NCI-H146 (cell line): ENCODE data around the gene LIMK1.
"Not testable (repeated sequence)": the region's sequence is repeated elsewhere in the genome, so short reads cannot be mapped to it uniquely, and the experiment has no call there.

Experiments used
- DNase-seq: peaks from one replicate; lab custom pipeline; 2025; lab: John Stamatoyannopoulos, UW

LIMK1 gene

DNA sequence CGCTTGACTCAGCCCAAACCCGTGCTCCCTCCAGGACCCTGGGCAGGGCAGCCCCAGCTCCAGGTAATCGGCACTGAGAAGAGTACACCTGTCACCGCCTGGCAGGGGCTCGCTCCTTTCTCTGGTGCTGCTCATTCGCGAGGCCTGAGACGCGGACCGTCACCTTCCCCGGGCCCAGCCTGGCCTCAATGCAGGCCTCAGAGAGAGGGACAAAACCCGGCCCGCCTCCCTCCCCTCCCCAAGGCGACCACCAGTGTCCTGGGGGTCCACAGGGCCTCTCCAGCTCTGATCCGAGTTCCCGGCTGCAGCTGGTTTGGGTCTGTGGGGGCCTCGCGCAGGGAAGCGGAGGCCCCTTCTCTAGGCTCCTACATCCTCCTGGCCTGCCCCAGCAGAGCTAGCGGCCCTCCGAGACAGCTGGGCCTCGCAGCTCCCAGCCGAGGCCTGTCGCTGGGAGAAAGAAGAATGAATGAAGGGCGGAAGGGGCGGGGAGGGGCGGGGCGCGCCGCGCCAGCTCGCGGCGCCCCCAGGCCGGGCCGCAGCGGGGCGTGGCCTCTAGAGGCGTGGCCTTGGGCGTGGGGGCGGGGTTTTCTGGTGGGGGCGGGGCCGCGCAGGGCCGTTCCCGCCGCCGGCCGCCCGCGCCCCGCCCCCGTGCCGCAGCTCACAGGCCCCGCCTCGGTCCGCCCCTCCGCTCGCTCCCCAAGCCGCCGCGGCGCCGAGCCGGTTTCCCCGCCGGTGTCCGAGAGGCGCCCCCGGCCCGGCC lies at the start of gene LIMK1:
Gene LIMK1, plus strand, starts transcription at position 688 of the 760 bp plus-strand sequence. CDS start 187 bp downstream, outside the sequence.
- peak; percentile 84 for DNase-seq

DNA sequence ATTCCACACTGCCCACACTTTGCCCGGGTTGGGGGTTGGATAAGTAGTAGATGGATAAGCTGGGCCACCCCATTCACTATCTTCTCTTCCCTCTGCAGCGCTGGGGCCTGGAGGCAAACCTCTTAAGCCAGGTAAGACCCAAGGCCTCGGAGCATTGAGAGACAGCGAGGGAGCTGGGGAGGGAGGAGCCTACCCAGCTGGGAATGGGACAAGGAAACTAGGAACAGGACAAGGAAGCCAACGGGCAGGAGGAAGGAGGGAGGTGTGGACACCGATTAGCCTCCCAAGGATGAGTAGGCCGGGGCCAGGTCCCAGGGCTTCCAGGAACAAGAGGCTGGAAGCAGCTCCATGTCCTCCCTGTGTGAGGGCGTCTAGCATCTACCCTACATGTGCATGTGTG lies 46.0 kb upstream of the LIMK1 start:
- DNase-seq: no peak

DNA sequence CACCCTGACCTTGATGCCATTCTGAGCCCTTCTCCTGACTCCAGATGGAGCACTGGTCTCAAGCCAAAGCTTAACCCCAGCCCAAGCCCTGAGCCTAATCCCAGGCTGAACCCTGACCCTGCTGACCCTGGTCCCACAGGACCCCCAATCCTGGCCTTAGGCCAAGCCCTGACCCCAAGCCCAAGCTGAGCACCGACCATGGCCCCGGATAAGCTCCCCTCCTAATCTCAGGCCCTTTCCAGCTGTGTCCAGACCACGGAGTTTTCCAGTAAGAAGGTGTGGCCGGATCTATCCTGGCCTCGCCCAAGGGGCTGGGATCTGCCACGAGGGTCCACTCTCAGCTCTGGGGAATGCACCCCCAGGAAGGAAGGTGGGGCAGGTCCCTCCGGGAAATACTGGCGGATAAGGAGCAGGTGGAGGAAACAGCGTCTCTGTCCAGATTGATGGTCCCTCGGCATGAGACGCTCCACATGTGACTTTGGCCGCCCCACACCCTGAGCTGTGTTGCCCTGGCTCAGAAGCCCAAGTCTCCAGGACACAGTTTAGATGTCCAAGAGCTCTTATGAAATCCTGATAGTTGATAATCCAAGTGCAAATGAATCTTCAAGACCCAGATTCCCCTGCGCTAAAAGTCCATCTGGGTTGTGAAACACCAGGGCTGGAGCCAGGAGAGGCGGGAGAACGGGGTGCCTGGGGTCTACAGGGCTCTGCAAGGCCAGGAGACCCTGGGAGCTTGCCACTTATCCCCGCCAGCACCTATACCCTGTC lies 45.2 kb upstream of the LIMK1 start:
- DNase-seq: no peak

DNA sequence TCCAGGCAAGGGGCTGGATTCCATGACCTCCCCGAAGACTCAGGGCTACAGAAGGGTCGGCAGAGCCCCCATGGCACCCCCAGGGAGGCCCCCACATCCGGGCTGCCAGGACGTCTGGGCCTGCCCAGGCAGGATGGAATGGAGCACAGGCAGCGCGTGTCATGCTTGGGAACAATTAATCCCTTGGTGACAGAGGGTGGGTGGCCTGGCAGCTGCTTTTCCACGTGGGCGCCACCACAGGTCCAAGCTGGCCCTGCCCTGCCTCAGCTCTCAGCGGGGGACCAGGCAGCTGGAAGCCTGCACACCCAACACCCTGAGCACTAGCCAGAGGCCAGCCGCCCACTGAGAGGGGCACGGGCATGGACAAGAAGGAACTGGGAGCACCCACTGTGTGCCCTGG lies 44.3 kb upstream of the LIMK1 start:
- peak; percentile 84 for DNase-seq

DNA sequence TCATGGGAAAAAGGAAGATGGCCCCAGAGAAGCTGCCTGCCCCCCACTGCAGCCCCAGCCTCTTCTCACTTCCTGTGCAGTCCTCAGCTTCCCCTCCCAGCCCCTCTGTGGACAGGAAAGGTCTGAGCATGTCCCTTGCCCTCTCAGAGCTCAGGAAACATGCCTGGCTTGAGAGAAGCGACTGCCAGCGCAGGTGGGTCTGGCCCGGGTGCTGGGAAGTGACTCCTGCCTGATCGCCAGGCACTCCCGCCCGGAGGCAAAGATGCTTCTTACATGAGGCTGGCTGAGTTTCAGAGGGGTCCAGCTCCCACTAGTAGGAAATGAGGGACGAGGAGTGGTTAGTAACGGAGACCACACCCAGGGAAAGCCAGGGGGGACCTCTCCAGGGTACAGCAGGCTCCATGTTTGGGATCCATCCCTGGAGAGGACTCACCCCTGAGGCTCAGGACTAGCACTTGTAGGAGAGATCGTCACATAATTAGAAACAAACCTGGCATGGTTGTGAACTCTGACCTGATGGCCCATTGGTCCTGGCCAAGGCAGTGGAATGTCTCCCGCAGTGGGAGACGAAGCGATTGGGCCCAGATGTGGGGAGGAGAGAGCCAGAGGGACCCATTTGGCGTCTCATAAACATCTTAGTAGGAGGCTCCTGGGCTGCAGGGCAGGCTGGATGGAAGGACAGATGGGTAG lies 43.4 kb upstream of the LIMK1 start:
- no peak for DNase-seq

DNA sequence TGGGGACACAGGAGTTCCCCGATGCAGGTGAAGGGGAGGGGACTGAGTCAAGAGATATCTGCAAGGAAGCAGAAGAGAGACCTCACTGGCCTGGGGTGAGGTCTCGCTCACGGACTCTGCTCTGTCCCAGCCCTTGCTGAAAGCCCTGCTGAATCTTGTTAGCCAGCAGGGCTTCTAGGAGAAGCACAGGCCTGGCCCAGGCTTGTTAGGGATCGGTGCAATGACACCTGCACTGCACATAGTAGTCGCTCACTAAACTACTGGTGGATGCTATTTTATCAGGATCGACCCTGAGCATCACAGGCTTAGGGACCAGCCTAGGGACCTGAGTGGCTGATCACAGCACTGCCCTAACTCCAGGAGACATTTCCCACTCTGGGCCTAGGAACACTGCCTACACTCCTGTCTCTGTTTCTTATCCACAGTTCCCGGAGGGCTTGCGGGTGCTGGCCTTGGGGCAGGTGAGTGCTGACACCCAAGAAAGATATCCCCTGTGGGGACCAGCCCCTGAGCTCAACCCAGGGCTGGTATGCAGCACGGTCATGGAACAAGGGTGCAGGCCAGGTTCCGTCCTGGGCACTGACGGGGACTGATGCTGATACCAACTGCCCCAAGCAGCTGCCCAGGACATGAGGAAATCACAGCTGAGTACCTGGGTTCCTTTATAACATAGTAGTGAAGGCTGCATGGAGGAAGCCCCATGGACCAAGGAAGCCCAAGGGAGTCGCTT lies 42.6 kb upstream of the LIMK1 start:
- DNase-seq: no peak

DNA sequence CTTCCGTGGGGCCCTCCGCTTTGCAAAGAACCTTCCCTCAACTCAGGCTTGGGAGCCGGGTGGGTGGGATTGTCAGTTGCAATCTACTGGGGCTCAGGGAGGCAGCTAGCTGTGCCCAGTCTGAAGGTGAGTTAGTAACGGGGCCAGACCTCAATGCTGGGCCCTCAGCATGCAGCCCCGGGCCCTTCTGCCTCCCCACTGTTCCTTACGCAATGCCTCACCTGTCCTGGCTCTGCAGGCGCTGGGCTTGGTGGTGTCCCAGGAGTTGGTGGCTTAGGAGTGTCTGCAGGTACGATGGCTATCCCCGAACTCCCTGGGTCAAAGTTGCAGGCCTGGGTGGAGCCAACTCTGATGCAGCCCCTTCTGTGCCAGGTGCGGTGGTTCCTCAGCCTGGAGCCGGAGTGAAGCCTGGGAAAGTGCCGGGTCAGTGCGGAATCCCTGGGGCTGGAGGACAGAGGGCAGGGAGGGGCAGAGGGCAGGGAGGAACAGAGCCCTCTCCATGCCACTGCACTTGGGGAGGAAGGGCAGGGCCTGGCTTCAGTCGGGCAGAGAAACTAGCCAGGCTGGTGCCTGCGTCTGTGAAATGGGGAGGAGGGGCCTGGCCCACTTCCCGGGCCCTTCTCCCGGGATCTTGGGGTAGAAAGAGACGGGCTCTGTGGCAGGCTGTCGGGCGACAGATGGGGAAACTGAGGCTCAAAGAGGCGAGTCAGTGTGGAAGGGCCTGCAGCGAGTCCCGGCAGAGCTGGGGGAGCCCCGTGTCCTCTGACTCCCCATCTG lies 40.7 kb upstream of the LIMK1 start:
- peak; percentile 60 for DNase-seq

DNA sequence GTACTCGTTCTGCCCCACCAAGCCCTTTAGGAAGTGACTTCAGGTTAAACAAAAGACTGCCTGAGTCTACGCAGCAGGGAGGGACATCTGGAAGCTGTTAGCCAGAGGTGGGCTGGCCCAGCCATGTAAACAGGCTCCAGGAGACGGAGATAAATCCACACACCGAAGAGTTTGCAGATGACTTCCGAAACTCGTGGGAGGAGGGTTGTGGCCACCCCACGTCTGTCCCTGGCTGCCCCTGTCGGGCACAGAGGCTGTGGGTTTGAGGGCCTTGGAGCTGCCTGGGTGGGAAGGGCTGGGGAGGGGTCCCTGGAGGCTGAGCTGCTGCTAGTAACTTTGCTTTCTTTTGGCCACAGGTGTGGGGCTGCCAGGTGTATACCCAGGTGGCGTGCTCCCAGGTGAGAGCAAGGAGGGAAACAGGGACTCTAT lies 40.1 kb upstream of the LIMK1 start:
- DNase-seq: peak; percentile 95

DNA sequence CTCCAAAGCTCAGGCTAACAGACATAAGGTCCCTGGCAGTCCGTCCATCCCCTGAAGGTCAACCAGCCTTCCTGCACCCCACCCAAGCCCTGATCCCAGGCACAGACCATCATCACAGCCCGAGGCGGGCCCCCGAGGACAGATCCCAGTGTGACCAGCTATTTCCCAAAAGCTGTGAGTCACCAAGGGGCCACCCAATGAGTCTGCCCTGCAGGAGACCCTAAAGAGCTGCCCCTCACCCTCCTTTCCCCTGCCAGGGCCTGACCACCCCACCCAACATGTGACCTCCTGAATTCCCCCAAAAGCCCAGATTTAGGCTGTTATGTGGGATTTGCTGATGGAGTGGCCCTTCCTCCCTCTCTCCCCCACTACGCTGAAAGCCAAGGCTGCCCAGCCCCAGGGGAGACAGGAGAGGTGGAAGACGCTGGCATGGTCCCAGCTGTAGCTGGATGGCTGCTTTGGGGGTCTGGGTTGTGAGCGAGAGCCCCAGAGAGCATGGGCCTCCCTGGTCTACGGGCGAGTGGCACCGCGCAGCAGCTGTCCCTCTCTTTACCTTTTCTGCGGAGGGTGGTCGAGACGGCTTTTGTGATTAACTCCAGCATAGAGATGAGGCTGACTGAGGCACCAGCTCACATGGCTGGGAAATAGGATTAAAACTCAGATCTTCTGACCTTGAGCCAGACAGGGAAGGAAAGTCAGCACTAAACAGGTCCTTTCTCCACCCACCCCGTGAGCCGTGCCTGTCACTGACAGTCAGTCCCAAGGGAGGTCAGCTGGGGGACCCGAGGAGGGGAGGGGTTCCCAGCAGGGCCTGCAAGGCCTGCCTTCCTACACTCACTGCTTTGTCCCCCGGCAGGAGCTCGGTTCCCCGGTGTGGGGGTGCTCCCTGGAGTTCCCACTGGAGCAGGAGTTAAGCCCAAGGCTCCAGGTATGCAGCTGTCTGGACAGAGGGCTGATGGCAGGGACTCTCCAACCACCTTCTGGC lies 38.9 kb upstream of the LIMK1 start:
- no peak for DNase-seq

DNA sequence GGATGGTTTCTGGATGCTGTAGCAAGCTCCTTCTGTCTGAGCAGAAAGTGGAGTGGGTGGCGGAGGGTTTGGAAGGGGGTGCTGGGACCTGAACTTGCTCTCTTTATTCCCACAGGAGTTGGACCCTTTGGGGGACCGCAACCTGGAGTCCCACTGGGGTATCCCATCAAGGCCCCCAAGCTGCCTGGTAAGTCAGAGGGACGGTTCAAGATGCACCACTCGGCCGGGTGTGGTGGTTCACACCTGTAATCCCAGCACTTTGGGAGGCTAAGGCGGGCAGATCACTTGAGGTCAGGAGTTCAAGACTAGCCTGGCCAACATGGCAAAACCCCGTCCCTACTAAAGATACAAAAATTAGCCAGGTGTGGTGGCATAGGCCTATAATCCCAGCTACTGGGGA lies 37.0 kb upstream of the LIMK1 start:
- DNase-seq: not testable (repeated sequence)

DNA sequence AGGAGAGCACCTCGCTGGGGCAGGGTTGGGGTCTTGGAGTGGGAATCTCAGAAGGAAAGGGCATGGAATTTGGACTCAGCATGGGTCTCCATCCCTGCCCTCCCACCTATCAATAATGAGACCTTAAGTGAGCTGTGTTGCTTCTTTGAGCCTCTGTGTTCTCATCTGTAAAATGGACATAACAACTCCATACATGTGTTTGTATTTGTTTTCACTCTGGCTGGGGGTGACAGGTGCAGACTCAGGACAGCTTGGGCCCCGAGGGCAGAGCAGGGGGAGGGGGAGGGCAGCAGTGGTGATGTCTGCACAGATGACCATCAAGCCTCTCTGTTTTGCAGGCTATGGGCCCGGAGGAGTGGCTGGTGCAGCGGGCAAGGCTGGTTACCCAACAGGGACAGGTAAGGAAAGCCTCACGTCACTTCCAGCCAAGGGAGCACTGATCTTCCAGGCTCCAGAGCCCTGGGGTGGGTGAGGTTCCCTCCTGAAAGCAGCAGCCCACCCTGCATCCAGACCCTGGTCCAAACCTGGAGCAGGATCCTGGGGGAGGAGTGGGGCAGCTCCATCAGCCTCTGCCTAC lies 35.7 kb upstream of the LIMK1 start:
- DNase-seq: no peak

DNA sequence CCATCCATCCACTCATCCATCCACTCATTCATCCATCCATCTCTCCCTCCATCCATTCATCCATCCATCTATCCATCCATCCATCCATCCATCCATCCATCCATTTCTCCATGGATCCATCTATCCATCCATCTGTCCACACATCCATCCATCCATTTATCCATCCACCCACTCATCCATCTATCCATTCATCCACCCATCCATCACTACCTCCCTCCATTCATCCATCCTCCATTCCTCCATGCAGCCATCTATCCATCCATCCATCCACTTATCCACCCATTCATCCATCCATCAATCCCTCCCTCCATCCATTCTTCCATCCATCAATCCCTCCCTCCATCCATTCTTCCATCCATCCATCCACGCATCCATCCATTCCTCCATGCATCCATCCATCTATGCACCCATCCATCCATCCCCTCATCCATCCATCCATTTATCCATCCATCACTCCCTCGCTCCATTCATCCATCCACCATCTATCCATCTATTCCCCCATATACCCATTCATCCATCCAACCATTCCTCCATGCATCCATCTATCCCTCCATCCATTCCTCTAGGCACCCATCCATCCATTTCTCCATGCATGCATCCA lies 34.5 kb upstream of the LIMK1 start:
- DNase-seq: no peak

DNA sequence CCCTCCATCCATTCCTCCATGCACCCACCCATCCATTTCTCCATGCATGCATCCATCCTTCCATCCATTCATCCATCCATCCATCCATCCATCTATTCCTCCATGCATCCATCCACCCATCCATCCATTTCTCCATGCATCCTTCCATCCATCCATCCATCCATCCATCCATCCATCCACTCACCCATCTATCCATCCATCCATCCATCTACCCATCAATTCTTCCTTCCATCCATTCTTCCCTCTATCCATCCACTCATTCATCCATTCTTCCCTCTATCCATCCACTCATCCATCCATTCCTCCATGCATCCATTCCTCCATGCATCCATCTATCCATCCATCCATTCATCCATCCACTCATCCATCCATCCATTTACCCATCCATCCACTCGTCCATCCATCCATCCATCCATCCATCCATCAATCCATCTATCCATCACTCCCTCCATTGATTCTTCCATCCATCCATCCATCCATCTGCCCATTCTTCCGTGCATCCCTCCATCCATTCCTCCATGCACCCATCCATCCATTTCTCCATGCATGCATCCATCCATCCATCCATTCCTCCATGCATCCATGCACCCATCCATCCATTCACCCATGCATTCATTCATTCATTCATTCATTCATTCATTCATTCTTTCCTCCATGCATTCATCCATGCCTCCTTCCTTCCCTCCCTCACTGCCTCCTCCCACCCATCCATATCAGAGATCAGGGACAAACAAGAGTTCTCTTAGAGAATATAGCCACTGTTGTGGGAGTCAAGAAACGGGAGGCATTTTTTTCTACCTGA lies 33.4 kb upstream of the LIMK1 start:
- no peak for DNase-seq

DNA sequence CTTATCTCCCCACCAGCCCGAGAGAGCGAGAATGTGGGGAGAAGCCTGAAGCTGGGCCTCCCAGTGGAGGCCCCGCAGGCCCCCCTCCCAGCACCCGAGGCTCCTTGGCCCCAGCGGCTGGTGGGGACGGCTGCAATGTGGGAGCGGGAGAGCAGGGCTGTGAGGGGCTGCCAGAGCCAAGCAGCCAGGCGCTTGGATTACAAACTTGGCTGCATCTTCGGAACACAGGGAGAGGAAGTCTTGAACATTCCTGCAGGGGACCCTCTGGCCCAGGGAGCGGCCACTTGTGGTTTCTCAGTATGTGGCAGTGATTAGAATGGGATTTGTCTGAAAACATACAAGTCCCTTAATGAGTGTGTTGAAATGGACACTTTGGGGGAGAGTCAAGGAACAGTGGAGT lies 32.4 kb upstream of the LIMK1 start:
- DNase-seq: no peak

DNA sequence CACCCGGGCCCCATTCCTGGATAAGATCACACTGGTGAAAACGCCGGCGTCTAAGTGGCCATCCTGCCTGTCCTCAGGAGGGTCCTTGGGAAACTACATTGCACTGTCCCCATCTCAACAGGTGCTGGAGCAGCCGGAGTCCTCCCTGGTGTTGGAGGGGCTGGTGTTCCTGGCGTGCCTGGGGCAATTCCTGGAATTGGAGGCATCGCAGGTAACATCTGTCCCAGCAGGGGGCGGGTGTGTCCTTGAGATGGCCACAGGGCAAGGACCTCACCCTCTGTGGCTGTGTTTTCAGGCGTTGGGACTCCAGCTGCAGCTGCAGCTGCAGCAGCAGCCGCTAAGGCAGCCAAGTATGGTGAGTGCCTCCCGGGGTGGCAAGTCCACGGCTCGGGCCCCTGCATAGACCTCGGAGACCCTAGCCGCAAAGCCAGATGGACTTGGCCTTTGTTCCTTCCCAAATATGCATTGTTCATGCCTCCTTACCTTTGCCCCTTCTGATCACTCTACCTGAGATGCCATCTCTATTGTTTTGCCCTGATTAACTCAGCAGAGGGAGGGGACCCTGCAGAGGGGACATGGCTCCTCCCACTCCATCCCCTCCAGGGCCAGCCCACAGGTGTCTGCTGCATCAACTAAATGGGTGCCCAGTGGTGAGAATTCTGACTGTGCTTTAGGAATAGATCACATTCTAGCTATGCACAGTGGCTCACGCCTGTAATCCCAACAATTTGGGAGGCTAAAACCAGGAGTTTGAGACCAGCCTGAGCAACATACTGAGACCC lies 31.8 kb upstream of the LIMK1 start:
- DNase-seq: peak; percentile 80

DNA sequence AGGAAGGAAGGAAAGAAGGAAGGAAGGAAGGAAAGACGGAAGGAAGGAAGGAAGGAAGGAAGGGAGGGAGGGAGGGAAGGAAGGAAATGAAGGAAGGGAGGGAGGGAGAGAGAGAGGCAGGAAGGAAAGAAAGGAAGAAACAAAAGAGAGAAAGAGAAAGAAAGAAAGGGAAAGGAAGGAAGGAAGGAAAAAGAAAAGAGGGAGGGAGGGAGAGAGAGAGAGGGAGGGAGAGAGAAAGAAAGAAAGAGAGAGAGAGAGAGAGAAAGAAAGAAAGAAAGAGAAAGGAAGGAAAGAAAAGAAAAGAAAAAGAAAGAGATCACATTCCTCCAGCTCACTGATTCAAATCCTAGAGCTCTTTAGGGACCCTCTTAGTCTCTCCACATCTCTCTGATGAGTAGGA lies 31.0 kb upstream of the LIMK1 start:
- no peak for DNase-seq

DNA sequence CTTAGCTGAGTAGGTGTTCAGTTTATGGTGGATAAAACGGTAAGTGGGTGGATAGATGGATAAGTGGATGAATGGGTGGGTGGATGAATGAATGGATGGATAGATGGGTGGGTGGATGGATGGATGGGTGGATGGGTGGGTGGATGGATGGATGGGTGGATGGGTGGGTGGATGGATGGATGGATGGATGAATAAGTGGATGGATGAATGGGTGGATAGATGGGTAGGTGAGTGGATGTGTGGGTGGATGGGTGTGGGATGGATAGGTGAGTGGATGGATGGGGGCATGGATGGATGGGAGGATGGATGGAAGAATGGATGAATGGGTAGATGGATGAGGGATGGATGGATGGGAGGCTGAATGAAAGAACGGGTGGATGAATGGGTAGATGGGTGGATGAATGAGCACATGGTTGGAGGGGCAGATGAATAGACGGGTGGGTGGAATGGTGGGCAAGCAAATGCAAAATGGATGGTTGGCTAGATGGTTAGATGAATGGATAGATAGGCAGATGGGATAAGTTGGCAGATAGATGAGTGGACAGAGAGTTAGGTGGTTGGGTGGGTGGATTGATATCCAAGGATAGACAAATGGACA lies 29.9 kb upstream of the LIMK1 start:
- no peak for DNase-seq
